HG03045 (cell line): ENCODE measurements around the gene TRPM2.

Experiments
- ATAC-seq: cut with Tn5 transposase; IDR thresholded peaks from one replicate; pipeline ENCODE4 v1.9.1; 2021; ENCODE audit warnings: mild to moderate bottlenecking, moderate library complexity; ENCODE audit not compliant: unreplicated experiment

Gene TRPM2

GRCh38 chr21:44439211-44439600 is 85.8 kb downstream of the TRPM2 start:
- ATAC-seq: no peak

GRCh38 chr21:44440241-44441040 is 87.0 kb downstream of the TRPM2 start:
- ATAC-seq: no peak

DNA sequence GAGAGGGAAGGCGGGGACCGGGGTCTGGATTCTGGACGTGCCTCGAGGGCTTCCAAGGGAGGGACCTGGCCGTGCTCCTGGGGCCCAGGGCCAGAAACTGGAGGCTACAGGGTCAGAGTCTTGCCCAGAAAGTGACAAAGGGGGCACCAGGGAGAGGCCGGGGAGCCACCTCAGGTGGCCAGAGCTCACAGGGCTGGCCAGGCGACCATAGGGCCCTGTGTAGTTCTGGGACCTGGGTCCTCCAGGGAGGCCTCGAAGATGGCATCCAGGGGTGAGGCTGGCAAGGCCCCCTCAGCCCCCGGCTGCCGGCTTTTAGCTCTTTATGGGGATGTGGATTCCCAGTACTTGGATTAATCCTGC is 87.6 kb downstream of the TRPM2 start:
- no peak for ATAC-seq

GRCh38 chr21:44441581-44442265 is 88.3 kb downstream of the TRPM2 start:
- no peak for ATAC-seq

GRCh38 chr21:44442266-44443125 is 89.1 kb downstream of the TRPM2 start:
- no peak for ATAC-seq

- no peak for ATAC-seq
Observed at GRCh38 chr21:44443291-44443890, 90.0 kb downstream of the TRPM2 start.

GRCh38 chr21:44443891-44444285 is 90.5 kb downstream of the TRPM2 start:
- no peak for ATAC-seq

DNA sequence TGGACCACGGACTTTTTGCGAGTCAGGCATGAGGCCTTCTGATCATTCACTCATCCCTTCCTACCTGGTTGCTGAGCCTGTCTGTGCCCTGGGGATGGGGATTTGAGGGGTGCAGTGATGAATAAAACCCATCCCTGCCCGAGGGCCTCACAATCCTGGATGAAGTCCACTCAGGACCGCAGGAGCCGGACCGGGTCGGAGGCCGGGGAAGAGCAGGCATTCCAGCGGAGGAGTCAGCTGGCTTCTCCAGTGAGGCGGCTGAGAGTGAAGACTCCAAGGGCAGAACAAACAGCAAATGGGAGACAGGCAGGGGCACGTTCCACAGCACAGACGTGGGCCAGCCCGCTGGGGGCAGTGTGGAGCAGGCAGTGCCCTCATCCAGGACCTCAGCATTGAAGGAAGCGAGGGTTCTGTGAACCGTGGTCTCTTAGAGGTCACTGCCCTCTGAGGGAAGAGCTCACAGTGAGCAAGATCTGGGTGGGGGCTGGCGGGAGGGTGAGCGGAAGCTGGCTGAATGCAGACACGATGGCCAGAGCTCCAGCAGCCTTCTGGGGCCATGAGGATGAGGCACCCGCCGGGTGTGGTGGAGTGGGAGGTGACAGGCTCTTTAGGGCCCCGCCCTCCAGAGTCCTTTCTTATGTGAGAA is 91.0 kb downstream of the TRPM2 start:
- no peak for ATAC-seq

- ATAC-seq: no peak
Observed at GRCh38 chr21:44445145-44445812, 91.9 kb downstream of the TRPM2 start.

GRCh38 chr21:44448651-44449131 is 95.3 kb downstream of the TRPM2 start:
- ATAC-seq: no peak

GRCh38 chr21:44449473-44450363 is 96.3 kb downstream of the TRPM2 start:
- ATAC-seq: no peak

- no peak for ATAC-seq
Observed at GRCh38 chr21:44450402-44450801, 97.0 kb downstream of the TRPM2 start.

- no peak for ATAC-seq
Observed at GRCh38 chr21:44450999-44451398, 97.6 kb downstream of the TRPM2 start.

DNA sequence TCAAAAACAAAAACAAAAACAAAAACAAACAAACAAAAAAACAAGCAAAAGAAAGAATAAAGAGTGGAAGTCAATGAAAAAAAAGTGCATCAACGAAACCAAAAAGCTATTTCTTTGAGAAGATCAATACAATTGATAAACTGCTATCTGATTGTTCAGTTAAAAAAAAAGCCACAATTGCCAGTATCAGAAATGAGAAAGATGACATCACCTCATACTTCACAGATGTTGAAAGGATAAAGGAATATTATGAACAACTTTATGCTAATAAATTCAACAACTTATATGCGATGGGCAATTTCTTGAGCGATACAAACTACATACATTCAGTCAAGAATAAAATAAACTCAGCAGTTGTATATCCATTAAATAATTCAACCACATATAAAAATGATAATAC is 99.7 kb downstream of the TRPM2 start:
- no peak for ATAC-seq

DNA sequence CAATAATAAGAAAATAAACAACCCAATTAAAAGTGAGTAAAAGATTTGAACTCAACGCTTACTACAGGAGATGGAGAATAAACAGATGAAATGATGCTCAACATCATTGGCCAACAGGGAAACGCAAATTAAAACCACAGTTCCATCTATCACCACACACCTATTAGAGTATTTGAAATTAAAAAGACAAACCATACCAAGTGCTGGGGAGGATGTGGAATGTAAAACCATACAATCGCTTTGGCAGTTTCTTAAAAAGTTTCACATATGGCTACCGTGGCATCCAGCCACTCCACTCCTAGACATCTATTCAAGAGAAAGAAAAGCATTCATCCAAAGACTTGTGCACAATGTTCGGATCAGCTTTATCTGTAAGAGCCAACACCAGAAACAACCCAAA is 100.6 kb downstream of the TRPM2 start:
- no peak for ATAC-seq

- ATAC-seq: no peak
Observed at GRCh38 chr21:44454747-44455523, 101.5 kb downstream of the TRPM2 start, which contains the start of gene LRRC3. TSS of gene LRRC3 (plus strand) at chr21:44455510. CDS start at chr21:44456645, 1,135 bp downstream.

DNA sequence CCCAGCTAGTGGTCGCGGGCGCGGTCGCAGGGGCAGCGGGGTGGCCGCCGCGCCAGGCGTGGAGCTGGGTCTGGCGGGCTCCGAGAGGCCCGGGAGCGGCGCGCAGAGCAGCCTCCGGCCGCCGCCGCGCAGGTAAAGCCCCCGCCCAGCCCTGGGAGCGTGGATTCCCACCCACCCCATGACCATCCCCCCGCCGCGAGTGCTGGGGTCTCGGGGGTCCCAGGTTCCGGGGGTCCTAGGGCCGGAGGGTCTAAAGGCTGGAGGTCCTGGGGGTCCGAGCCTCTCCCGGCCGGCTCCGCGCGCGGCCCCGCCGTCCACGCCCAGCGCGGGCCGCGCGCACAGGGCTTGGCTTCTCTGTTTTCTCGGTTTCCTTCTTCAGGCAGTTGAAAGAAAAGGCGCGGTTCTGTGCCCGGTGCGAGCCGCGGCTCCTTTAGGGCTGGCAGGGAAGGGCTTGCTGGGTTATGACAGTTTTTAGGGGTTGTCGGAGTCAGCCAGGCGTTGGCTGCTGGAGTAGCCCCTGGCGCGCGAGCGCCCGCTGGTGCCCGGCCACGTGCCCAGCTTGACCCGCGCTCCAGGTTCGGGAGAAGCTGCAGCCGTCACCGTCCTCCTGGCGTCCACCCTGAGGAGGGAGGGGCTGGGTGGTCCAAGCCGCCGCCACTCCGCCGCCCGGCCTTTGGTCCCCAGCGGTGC is 102.2 kb downstream of the TRPM2 start:
- no peak for ATAC-seq
